HG02943 (cell line): ENCODE data around the gene STX18.

Source experiments
- ATAC-seq: cut with Tn5 transposase; IDR thresholded peaks from one replicate; pipeline ENCODE4 v1.9.1; 2021; ENCODE audit warnings: mild to moderate bottlenecking, low read depth, moderate library complexity; ENCODE audit not compliant: unreplicated experiment

Gene STX18

DNA sequence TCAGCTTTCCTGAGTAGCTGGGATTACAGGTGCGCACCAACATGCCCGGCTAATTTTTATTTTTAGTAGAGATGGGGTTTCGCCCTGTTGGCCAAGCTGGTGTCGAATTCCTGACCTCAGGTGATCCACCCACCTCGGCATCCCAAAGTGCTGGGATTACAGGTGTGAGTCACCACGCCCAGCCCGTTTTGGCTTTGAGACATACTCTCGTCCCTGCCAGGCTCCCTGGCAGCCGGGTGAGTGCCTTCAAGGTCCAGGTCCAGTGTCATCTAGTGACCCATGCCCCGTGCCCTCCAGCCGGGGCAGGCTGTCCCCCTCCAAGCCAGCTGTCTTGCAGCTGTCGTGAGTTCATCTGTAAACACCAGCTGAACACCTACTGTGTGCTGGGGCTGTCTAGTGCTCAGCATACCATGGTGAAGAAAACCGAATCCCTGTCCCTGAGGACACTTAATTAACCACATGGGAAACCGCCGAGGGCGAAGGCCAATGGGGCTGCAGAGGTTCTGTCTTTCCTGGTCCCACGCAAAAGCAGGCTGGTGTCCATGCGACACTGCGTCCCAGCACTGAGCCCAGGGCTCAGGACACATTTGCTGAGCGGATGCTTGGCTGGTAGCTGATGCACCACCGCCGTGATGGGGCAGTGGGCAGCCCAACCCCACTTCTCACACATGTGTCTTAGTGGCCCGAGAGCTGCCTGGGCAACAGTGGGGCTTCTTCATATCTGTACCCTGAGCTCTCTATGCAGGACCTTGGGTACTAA lies 133.1 kb downstream of the STX18 start:
- ATAC-seq = no peak

DNA sequence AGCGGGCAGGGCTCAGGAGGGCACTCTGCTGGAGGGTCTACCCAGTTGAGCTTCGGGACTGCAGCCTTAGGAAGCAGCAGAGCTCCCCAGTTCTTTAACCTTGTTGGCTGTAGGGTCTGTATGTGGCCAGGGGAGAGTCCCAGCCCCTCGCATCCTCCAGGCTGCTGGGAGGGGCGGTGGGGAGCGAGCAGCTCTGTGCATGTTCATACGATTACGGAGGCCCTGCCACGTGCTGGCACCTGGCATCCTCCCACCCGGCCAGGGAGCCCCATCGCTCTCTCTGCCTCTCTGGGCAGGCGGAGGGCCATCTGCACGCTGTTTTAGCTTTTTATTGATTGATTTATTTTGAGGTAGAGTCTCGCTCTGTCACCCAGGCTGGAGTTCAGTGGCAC lies 133.7 kb downstream of the STX18 start:
- ATAC-seq = no peak

DNA sequence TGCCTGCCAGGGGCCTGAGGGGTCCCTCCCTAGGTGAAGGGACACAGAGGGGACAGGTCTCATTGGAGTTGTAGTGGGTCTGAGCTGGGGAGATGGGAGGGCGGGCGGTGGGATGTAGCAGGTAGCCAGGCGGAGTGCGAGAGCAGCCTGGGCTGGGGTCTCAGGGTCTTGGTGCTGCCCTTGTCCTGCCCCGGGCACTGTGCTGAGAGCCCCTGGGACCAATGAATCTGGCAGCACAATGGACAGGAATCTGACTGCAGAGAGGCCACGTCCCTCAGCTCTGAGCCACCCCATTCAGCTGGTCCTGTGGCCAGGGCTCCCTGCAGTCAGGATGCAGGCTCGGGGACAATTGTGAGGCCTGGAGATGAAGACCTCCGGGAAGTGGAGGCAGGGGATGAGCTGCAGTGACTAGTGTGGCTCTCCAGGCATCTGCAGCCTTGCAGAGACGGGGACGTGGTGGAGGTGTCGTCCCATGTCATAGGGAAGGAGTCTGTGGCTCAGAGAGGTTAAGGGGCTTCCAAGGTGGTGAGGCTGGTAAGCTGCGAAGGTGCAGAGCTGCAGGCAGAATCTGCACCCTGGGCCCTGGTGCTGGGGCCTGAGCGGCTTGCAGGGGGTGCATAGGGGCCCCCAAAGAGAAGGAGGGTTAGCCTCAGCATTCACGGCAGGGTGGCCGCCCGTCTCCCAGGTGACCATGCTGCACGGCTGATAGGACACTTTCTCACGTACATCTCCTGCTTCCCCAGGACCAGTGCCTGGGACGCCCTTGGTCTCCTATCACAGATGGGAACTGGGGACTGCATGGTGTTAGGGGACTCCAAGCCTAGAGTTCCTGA lies 134.3 kb downstream of the STX18 start:
- no peak for ATAC-seq

DNA sequence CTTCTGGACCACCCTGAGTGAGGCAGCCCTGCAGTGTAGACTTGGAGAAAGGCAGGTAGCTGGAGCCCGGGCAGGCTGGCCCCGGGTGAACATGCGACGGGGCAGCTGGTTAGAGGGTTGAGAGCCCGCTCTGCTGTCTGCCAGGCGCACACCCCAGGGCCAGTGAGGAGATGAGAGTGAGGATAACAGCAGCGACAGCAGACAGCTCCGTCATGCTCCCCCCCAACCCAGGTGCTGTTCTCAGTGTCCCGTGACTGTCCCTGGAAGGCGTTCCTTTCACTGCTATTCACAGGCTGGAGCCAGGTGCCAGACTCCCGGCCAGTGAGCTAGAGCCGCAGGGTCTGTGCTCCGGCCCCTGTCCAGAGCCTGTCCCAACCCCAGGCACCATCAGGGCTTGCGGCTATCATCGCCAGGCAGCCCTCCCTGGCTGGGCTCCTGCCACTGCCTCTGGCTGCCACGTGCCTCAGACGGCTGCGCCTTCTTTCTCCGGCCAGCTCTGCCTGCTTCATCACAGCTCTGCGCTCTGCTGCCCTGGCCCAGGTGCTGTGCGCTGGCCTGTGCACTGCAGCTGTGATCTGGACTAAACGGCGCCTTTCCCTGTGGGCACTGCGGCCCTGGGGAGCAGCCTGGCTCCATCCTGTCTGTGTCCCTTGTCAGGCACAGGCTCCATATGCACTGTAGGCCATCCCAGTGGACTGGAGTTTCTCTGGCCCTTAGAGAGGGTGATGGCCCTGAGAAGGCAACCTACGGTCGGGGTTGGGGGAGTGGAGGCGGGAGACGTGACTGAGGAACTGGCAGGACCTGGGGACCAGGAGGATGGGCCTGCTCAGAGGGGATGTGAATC lies 135.2 kb downstream of the STX18 start:
- ATAC-seq = no peak

DNA sequence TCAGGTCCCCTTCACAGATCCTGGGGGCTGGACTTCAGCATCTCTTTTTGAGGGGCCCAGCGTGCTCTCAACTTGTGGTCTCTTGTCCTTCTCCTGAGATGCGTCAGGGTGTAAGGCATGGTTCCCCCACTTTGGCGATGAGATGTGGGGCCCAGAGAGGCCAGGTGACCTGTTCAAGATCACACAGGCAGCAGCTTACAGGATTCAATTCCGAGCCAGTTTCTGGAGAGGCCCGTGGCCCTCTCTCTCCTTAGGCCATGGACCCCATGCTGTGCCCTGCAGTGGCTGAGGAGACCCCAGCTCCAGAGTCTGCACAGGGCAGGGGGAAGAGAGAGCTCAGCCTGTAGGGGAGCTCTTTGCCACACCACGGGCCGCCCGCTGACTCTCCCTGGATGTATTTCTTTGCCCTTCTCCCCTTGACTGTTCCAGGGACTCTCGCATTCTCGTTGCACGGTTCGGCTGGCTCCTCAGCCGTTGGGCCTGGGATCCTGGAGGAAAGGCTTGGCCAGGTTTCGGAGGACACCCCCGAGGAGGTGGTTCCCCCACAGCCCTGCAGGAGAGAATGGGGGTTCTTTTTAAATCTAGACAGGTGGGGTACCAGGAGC lies 136.4 kb downstream of the STX18 start:
- ATAC-seq = no peak

DNA sequence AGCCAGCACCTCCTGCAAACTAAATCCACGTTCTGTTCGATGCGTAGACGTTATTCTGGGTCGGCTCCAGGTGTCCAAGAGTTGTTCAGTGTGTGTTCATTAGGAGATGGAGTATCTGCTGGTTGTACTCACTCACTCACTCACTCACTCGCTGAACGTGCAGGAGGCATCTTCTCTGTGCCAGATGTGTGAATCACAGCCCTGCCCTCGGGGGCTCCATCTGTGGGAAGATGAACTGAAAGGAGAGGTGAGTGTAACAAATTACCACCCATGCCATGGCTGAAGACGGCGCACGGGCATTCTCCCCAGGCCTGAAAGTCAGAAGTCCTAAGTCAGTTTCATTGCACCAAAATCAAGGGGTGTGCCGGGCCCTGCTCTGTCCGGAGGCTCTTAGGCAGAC lies 138.9 kb downstream of the STX18 start:
- no peak for ATAC-seq

DNA sequence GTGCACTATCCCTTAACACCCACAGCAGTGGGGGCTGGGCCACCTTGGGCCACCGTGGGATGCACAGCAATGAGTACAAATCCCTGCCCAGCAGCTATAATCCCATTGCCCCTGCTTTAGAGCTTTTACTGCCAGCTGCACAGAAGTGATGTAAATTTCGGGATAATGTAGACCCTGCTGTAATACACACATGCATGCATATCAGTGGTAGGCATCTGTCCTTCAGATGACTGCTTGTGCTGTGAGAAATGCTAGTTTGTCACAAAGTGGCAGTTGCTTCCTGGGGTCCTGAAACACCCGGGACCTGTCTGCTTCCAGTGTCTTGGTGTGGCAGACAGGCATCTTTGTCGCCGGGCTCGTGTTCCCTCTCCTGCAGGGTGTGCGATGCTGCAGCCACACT lies 140.8 kb downstream of the STX18 start:
- ATAC-seq = no peak

DNA sequence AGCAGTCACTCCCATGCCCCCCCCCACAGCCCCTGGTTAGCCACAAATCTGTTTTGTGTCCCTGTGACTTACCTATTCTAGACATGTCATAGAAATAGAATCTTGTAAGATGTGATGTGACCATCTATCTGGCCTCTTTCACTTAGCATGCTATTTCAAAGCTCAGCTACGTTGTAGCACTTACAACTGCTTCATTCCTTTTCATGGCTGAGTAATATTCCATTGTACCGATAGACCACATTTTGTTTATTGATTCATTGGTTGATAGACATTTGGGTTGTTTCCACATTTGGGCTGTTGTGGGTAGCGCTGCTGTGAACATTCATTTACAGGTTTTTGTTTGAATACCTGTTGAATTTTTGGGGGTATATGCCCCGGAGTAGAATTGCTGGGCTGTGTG lies 143.4 kb downstream of the STX18 start:
- ATAC-seq = no peak

DNA sequence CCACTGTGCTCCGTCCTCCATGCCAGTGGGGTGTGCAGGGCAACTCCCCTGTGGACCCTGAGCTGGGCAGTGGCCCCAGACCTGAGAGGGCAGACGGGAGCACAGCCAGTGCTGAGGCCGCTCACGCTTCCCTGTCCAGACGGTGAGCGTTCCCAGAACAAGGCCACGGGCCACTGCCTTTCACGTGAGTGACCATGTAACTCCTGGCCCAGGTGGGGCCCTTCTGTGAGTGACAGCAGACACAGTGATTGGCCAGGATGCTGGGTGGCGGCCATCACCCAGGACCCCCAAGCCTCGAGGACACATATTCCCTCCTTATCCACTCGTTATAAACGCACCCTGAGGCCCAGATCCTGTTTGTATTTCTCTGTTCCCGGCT lies 144.4 kb downstream of the STX18 start:
- ATAC-seq = no peak

DNA sequence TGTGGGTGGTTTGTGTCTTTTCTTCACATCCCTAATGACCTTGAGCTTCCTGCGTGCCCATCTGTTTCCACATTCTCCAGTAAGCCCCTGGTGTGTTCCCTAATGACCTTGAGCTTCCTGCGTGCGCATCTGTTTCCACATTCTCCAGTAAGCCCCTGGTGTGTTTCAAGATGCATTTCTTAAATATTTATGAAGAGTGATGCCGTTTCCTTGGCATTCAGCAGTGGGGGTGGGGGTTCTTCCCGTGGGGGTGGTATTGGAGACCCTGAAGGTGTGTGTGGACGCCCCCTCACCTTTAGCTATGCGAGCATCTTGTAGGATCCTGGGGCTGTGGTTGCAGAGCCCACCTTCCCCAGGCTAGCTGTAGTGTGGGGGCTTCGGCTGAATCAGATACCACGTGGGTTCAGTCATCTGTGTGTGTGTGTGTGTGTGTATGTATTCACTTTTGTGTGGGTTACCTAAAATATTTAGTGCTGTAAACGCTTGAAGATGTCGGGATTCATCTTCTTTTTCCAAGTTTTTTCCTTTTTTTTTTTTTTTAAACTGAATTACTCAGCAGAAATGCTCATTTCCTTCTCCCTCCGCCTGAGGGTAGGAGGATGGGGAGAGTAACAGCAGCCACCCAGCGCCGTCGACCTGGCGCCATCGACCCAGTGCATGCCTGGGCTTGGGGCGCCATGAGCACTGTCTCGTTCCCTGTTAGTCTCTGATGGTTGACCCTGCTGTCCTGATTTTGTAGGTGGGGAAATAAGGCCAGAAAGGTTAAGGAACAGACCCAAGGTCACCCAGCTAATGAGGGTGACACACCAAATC lies 145.0 kb downstream of the STX18 start:
- no peak for ATAC-seq

DNA sequence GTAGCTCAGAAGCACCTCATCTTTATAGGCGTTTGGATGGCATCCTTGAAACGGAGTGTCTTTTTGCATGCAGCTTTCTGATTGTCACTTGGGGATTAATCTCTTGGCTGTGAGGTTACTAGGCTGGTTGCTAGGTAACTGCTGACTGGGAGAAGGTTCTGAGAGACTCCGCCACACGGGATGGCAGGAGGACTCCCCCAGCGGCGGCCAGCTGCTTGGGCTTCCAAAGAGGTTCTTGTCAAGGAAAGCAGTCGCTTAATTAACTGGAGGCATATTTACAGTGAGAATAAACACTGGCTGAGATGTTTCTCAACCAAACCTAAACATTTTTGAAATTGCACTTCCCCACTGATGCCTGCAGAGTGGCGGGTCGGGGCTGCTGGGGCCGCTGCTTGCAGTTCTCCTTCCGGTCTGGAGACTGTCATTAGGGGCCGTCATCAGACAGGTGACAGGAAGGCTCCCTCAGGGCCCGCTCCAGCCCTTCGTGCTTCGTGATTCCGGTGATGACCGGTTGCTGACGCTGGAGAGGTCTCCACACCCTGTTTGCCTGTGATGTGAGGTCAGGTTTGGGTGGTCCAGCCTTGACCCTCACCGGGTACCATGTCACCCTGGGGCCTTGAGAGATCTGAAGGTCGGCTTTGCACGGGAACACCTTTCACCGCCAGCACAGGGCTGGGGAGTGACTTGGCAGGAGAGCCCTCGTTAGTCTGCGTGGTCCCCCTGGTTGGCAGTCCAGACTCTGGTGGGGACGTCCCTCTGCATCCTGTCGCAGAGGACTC lies 145.8 kb downstream of the STX18 start:
- ATAC-seq = no peak

DNA sequence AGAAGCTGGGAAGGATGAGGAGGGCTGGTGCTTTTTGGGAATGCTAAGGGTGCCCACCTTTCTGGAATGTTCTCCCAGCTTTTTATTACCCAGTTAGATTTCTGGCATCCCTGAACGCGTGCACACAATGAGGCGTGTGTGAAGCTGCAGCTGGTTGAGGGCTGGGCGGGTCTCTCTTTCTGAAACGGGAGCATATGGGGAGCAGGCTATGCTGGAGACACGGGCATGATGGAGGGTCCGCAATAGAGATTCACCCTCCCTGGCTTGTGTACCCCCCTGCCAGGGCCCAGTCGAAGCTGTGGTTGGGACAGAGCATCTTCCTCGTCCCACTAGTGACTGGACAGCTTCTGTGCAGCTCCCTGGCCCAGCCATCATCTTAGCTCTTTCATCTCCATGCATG lies 146.5 kb downstream of the STX18 start:
- no peak for ATAC-seq

DNA sequence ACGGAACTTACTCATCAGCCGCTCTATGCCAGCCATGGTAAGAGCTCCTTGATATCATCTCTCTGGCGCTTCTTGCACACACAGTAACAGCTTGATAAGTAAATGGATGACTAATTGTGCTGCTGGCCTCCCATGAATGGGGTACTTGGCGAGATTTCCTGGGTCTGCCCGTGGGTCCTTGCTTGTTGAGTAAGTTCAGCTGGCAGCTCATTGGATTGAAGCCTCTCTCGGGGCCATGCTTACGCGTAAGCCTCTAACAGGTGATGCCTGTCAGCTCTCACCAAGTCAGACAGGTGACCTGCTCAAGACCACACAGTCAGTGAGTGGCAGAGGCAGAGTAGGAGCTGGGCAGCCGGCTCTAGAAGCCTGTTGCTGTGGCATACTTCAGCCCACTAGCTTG lies 147.2 kb downstream of the STX18 start:
- no peak for ATAC-seq

DNA sequence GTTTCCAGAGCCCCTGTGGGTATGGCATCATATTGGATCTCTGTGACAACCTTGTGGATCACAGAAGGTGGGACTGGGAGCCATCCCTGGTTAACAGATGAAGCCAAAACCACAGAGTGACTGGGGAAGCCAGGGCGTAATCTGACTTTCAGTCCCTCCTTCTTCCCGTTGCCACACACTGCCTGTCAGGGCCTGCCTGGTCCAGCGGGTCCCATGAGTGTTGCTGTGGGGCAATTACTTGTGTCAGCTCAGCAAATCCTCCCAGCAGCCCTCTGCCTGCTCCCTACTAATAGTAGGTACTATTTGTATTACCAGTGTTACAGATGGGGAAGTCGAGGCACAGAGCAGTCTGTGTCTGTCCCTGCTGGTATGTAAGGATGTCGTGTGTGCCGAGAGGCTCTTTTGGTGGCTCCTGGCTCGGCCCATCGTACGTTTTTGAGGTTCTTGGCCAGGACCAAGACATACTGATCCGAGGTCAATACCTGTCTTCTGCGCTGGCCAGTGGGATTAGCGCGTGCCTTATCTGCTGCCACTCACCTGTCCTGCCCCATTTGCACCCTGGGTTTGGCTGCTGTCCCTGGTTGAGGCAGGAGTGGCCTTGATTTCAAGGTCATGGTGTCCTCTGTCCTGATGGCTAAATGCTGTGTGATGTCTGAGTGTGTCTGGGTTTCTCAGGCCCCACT lies 149.2 kb downstream of the STX18 start:
- ATAC-seq = no peak

DNA sequence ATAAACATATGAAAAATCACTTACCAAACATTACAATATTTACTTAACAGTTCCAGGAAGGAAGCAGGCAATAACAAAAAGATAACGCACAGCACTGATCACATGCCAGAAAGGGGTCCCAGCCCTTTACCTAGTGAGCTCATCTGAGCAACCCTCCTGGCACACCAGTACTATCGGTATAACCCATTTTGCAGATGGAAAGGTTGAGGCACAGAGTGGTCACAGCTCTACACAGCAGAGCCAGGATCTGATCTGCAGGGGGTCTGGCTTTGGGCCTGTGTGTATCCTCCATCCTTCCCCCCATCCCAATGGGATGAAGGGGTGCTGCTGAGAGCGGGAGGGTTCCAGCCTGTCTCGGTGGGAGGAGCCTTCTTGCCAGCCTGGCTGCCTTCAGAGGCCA lies 150.0 kb downstream of the STX18 start:
- no peak for ATAC-seq

DNA sequence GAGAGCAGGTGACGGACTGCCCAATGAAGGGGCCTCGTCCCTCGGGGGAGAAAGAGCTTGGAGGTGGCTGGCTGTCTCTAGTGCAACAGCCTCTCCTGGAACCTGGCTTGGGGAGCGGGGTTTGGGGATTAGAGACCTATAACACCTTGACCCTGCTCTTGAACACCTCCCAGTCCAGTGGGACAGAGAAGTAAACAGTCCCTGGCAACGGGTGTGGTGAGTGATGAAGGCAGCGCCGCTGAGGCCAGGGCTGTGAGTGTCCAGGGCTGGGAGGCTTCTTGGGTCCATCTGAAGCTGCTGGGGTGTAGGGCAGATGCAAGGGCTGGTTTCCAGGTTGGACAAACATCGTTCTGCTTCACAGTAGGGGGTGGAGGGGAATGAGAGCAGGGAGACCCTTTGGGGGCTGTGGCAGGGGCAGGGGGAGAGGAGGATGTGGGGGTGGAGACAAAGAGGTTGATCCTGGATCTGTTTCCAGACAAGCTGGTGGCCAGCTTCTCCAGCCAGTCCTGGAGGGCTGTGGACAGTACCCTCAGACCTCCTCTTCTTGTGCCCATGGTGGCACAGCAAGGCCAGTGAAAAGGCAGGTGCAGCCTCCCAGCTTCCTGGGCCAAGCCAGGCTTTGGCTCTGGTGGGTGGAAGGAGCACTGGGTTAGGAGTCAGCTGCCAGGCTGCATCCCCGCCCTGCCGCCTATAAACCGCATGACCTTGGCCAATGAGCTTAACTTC lies 151.2 kb downstream of the STX18 start:
- no peak for ATAC-seq

DNA sequence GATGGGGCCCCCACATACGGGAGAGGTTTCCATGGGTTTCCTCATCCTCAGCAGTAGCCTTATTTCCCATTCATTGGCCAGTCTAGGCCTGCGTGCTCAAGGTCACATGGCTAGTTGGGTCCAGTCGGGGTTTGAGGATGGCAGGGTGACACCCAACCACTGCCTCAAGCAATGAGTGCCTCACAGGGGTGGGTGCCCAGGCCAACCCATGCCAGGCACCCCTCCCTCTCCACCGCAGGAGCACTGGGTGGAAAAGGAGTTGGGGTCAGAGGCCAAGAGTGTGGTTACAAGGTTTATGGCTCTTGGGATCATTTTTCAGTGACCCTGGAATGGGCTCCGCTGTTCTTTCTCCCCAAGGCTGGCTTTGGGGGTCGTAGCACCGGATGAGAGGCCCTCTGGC lies 151.8 kb downstream of the STX18 start:
- ATAC-seq = no peak
